ENCODE results near the gene LRTM2.

The LRTM2 gene

GRCh38 chr12:1820191-1820895 lies at the start of gene LRTM2:
LRTM2 (plus strand) TSS chr12:1820565; CDS start chr12:1828149, 7,584 bp downstream.
- DNase-seq, result no peak

DNA sequence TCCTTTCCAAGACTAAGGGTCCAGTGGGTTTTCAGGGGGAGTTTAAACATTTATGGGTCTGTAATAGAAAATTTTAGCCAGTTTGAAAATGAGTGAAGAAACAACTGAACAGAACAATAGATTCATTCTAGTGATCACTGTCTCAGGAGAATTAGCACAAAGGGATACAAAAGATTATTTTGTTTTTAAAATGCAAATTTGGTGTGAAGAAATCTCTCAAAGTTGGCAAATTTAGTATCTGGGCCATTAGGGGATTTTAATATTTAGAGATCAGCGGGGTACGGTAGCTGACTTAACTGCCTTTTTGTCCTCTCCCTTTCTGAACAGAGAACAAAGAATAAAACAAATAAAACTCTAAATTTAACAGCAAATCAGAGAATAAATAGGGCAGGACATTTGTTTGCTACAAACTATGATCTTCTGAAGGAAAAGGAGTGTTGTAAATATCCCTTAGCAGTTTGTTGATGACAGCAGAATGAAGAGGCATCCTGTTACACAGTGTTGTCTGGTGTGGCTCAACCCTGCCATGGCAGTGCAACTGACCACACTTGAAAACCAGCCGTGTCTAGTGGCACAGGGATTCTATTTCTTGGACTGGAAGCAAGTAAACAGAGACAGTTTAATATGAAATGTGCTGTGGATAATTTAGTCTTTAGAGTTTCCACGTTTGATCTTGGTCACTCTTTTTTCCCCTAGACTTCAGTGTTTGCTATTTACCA lies 46.3 kb upstream of the LRTM2 start:
- no peak for DNase-seq

DNA sequence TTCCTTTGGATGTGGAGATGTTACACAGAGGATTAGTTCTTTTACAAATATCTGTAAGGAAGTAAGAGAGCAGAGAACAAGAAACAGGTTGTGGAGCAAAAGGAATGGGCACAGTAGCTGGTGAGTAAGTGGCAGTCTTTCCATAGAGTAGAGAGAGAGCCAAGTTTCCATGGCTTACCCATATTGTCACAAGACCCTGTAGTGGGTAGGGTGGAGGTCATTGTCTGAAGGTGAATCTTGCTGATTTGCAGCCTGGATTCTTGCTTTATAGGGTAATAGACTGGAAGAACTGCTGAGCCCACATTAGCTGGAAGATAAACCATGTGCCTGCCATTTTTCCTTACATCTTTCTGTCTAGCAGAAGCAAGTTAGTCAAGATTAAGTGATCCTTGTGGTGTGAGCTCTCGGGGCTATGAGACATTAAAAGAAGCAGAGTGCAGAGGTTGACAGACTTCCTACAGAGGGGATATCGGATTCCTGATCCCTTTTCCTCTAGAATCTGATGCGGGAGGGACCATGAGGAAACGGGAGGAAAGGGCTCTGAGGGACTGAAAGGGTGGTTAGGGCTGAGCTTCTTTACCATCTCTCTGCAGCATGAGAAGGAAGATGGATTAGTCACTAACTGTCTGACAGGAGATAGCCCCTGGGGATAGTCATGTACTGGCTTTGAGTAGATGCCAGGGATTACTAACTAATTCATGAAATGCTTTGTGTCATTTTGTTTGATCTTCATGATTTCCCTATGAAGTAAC lies 44.0 kb upstream of the LRTM2 start:
- DNase-seq, result no peak

GRCh38 chr12:1777798-1778197 lies 42.6 kb upstream of the LRTM2 start:
- no peak for DNase-seq

- DNase-seq, result peak in 1 of 2 donors; percentile 23
Measured at GRCh38 chr12:1778911-1779310, 41.5 kb upstream of the LRTM2 start.

DNA sequence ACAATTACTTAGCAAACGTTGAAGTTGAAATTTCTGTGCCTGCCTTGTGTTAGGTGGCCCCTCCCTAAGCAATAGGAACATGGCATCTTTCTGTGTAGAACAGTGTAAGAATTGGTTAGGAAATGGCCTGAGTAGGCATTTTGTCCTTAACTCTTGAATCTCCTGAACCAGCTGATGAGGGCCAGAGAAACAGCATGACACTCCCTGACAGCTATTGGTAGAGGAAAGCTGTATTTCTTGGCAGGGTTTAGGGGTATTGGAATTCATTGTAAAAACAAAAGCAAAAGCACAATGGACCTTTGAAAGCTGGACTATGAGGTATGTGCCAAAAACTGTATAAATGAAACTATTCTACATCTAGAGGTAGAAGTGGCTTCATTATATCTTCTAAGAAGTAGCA lies 40.6 kb upstream of the LRTM2 start:
- DNase-seq, result no peak

DNA sequence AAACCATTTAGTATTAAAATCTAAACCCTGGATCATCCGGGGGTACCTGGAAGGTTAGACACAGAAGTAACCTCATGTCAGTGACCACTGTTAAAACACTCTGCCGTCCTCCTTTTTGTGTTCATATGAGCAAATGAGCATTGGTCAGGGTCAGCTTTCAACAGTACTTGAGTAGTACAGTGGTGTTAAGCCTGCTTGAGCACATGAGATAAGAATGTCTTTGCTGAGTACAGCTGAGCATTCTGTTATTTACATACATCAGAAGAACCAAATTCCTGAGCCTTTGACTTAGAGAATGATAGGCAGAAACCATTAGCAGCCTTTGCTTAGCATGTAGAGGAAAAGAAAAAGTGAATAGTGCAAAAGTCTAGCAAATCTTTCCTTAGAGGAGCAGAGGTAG lies 38.6 kb upstream of the LRTM2 start:
- DNase-seq, result no peak

GRCh38 chr12:1782215-1782614 lies 38.1 kb upstream of the LRTM2 start:
- DNase-seq, result no peak

DNA sequence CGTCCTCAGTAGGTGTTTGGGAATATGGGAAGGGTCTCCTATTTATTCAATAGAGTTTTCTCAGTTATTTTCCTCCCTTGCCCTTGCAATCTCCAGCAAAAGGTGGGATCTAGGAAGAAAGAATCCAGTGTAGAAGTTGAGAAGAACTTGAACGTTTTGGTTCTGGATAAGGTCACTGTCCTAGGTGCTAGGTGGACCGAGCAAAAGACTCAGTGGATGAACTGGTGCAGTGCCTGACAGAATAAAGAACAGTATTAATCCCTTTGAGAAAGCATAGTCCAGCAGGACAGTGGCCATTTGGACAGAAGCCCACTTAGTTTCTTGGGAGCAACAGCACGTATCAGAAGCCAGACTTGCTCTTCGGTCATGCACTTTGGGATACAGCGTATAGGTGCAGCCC lies 32.7 kb upstream of the LRTM2 start:
- no peak for DNase-seq

DNA sequence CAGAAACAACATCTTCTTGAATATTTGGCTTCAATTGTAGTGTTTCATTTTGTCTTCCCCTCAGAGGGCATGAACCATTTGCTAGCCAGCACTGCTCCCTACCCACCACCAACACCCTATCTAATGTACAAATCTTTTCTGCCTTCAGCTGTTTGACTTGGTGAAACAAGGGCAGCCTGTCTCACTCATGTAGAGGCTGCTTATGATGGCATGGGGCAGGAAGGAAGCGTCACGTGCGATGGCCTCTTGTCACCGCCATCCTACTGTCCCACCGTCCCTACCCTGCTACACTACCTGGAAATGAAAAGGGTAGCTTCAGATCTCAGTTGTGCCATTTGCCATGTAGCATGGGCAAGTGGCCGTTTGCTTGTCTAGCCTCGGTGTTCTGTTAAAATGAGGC lies 29.9 kb upstream of the LRTM2 start:
- no peak for DNase-seq

GRCh38 chr12:1791104-1791841 lies 29.1 kb upstream of the LRTM2 start:
- DNase-seq, result peak in 1 of 2 donors; percentile 69

- no peak for DNase-seq
Measured at GRCh38 chr12:1792406-1792805, 28.0 kb upstream of the LRTM2 start.

DNA sequence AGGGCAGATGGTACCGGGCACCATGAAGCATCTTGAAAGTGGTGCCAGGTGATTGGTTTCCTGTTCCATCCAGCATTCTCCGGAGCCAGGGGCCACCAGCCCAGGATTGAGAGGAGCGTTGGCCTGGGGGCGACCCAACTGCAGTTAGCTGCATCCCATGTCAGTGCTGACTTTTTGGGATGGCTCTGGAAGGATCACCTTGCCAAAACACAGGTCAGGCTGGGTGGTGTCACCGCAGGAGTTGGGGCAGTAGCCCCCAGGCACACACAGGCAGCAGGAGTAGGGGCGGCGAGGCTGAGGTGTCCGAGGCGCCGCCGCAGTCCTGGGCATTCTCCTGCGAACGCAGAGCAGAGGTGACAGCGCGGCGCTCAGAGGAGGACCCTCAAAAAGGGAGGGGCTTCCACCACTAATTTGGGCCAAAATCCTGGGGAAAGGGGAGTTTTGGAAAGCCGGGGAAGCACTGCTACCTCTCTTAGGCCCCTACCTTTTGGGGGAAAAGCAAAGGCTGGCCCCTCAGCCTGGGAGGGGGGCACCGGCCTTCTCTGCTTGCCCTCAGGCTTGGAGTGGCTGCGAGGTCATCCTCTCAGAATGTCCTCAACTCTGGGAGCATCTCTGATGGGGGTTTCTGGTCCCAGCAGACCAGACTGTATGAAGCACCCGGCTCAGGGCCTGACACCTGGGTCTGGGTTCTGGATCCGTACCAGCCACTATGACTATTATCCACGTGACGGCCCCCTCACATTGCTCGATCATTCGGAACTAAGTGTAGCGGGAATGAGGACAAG lies 26.7 kb upstream of the LRTM2 start:
- no peak for DNase-seq

DNA sequence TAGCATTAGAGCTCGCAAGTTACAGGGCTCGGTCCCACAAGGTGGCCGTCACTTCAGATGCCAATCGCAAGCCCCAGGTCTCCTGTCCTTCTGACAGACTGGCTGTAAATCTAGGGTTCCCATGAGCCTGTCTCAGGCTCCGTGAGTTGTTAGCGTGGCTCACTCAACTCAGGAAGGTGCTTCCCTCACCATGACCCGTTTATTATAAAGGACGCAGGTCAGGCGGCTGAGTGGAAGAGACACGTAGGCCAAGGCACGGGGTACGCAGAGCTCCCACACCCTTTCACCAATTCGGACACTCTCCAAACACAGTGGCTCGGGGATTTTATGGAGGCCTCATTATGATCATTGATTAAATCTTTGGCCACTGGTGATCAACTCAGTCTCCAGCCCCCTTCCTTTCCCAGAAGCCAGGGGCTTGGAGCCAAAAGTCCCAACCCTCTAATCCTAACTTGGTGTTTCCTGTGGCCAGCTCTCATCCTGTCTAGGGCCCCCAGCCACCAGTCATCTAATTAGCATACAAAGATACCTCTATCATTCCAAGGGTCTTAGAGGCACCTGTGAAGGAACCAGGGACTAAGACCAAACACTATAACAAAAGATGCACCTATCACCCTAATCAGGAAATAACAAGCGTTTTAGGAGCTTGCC lies 25.8 kb upstream of the LRTM2 start:
- no peak for DNase-seq

GRCh38 chr12:1795221-1795784 lies 25.1 kb upstream of the LRTM2 start:
- DNase-seq, result no peak

DNA sequence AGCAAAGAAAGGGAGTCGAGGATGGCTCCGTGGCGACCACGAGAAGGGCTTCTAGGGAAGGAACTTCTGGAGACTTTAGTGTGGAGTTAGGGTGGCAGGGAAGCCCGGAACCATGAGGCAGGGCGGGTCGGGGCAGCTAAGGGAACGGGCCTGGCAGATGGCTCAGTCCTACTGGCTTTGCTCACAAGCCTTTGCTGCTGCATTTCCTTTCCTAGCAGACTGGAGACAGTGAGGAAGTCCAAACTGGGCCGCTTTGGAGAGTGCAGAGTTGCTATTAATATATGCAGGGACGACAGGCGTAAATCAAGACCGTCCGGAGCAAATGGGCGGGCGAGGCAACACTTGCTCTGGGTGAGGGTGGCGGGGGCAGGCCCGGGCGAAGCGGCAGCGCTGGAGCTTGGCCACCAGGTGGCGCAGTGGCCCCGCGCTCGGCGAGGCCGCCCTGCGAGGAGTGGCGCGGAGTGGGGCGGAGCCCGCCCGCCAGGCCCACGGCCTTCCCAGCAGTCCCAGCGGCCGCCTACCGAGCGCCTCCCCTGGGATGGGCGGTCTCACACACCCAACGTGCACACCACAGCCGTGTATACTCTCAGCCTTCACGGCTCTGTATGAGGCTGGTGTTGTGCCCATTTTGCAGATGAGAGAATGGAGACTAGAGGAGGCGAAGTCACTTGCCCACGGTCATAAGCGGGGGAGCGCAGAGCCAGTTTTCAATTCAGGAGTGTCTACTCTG lies 24.4 kb upstream of the LRTM2 start:
- DNase-seq, result peak; percentile 86 to 92

GRCh38 chr12:1796515-1797010 lies 23.8 kb upstream of the LRTM2 start:
- peak; percentile 36 to 40 for DNase-seq

GRCh38 chr12:1797011-1797901 lies 23.1 kb upstream of the LRTM2 start:
- peak; percentile 52 to 56 for DNase-seq

GRCh38 chr12:1797991-1798640 lies 22.2 kb upstream of the LRTM2 start:
- DNase-seq, result no peak

Data from inflammatory macrophage treated with lipopolysaccharide for 1 hour (primary cell).